IPS-20b (cell line): ENCODE results near the gene ACOT6.
A peak's percentile ranks its signal among the peaks of the same experiment; 100 is the strongest.

Source experiments
- H3K27ac ChIP-seq: one replicate; pipeline ENCODE4 v1.5.1; 2013; ENCODE audit warnings: low read length
- H3K27me3 ChIP-seq: 2 replicates; pipeline ENCODE4 v1.6.1; 2013; ENCODE audit warnings: mild to moderate bottlenecking, low read length, inconsistent platforms; ENCODE audit not compliant: insufficient read depth
- H3K36me3 ChIP-seq: 2 replicates; pipeline ENCODE4 v1.6.1; 2013; ENCODE audit warnings: low read depth, mild to moderate bottlenecking, inconsistent platforms, low read length, moderate library complexity; ENCODE audit not compliant: insufficient read depth
- H3K4me1 ChIP-seq: 2 replicates; pipeline ENCODE4 v1.6.1; 2013; ENCODE audit warnings: mild to moderate bottlenecking, control low read depth, inconsistent platforms, low read length, moderate library complexity; ENCODE audit not compliant: insufficient read depth
- H3K4me3 ChIP-seq: 2 replicates; pipeline ENCODE4 v1.5.1; 2013; ENCODE audit warnings: mild to moderate bottlenecking, low read length, inconsistent platforms
- H3K9ac ChIP-seq: 2 replicates; pipeline ENCODE4 v1.6.1; 2013; ENCODE audit warnings: low read depth, mild to moderate bottlenecking, inconsistent platforms, low read length, moderate library complexity
- H3K9me3 ChIP-seq: 2 replicates; pipeline ENCODE4 v1.6.1; 2013; ENCODE audit warnings: mild to moderate bottlenecking, low read depth, low read length, inconsistent platforms; ENCODE audit not compliant: insufficient read depth

ACOT6 gene

GRCh38 chr14:73607241-73607640 lies 5.1 kb upstream of the ACOT6 start:
- H3K27me3 ChIP-seq = peaks cover 11% of the 10 kb centered on the region; the same call in 1 of the 2 replicates
- no peaks in the 10 kb centered on the region for H3K4me1 ChIP-seq

GRCh38 chr14:73610687-73611086 lies 1.6 kb upstream of the ACOT6 start:
- Histone ChIP-seq H3K9ac (no peak overlapping the region), H3K27me3 (peaks cover 34% of the 10 kb centered on the region), H3K36me3 (no peaks in the 10 kb centered on the region), H3K9me3 (peaks cover 11% of the 10 kb centered on the region), H3K4me1 (no peaks in the 10 kb centered on the region), H3K27ac (no peak overlapping the region), H3K4me3 (no peak overlapping the region)

More at GRCh38 chr14:73607241-73607640, 5.1 kb upstream of the ACOT6 start:
- Histone ChIP-seq H3K9me3 (peaks cover 11% of the 10 kb centered on the region), H3K4me3 (no peak overlapping the region), H3K36me3 (no peaks in the 10 kb centered on the region), H3K27ac (no peak overlapping the region), H3K9ac (no peak overlapping the region)

GRCh38 chr14:73613046-73613383 lies 698 bp downstream of the ACOT6 start:
- H3K36me3 ChIP-seq = no peaks in the 10 kb centered on the region
- H3K27ac ChIP-seq = no peak overlapping the region
- peaks cover 8% of the 10 kb centered on the region; the same call in 1 of the 2 replicates for H3K4me1 ChIP-seq
- H3K4me3 ChIP-seq = peak overlapping the region; percentile 77
- peak overlapping the region; percentile 71; the same call in 1 of the 2 replicates for H3K9ac ChIP-seq
- peaks cover 38% of the 10 kb centered on the region for H3K27me3 ChIP-seq
- H3K9me3 ChIP-seq = no peaks in the 10 kb centered on the region

- Histone ChIP-seq H3K36me3 (no peaks in the 10 kb centered on the region), H3K9ac (no peak overlapping the region), H3K9me3 (no peaks in the 10 kb centered on the region), H3K27me3 (peaks cover 38% of the 10 kb centered on the region), H3K27ac (no peak overlapping the region), H3K4me1 (peaks cover 8% of the 10 kb centered on the region; the same call in 1 of the 2 replicates), H3K4me3 (peak overlapping the region; percentile 77; the same call in 1 of the 2 replicates)
These were observed 1.2 kb downstream of the ACOT6 start for GRCh38 chr14:73613419-73613963.

- H3K9ac ChIP-seq = no peak overlapping the region
- H3K9me3 ChIP-seq = no peaks in the 10 kb centered on the region
- peaks cover 31% of the 10 kb centered on the region for H3K27me3 ChIP-seq
- H3K4me1 ChIP-seq = peaks cover 8% of the 10 kb centered on the region; the same call in 1 of the 2 replicates
- no peak overlapping the region for H3K27ac ChIP-seq
- no peaks in the 10 kb centered on the region for H3K36me3 ChIP-seq
- H3K4me3 ChIP-seq = no peak overlapping the region
These were observed 4.5 kb downstream of the ACOT6 start for GRCh38 chr14:73616831-73617230.

- H3K4me3 ChIP-seq = no peak overlapping the region
- no peak overlapping the region for H3K27ac ChIP-seq
- H3K9me3 ChIP-seq = no peaks in the 10 kb centered on the region
- H3K36me3 ChIP-seq = no peaks in the 10 kb centered on the region
- H3K4me1 ChIP-seq = peaks cover 8% of the 10 kb centered on the region; the same call in 1 of the 2 replicates
- peaks cover 5% of the 10 kb centered on the region; the same call in 1 of the 2 replicates for H3K27me3 ChIP-seq
- H3K9ac ChIP-seq = no peak overlapping the region
These were observed 7.2 kb downstream of the ACOT6 start for GRCh38 chr14:73619524-73619923.

- H3K36me3 ChIP-seq = no peaks in the 10 kb centered on the region
- H3K4me3 ChIP-seq = no peak overlapping the region
- peaks cover 4% of the 10 kb centered on the region; the same call in 1 of the 2 replicates for H3K27me3 ChIP-seq
- no peak overlapping the region for H3K9ac ChIP-seq
- H3K9me3 ChIP-seq = no peaks in the 10 kb centered on the region
- peaks cover 8% of the 10 kb centered on the region; the same call in 1 of the 2 replicates for H3K4me1 ChIP-seq
- no peak overlapping the region for H3K27ac ChIP-seq
These were observed 8.0 kb downstream of the ACOT6 start for GRCh38 chr14:73620268-73620667.

- Histone ChIP-seq H3K27ac (no peak overlapping the region), H3K4me3 (no peak overlapping the region), H3K4me1 (no peaks in the 10 kb centered on the region), H3K36me3 (no peaks in the 10 kb centered on the region), H3K9ac (no peak overlapping the region), H3K9me3 (no peaks in the 10 kb centered on the region), H3K27me3 (no peaks in the 10 kb centered on the region)
These were observed 11.3 kb downstream of the ACOT6 start for GRCh38 chr14:73623504-73624054.

GRCh38 chr14:73625706-73626105 lies 13.4 kb downstream of the ACOT6 start:
- H3K4me1 ChIP-seq = no peaks in the 10 kb centered on the region
- no peaks in the 10 kb centered on the region for H3K9me3 ChIP-seq
- no peak overlapping the region for H3K27ac ChIP-seq
- H3K27me3 ChIP-seq = no peaks in the 10 kb centered on the region
- no peak overlapping the region for H3K9ac ChIP-seq
- no peak overlapping the region for H3K4me3 ChIP-seq
- no peaks in the 10 kb centered on the region for H3K36me3 ChIP-seq

- no peak overlapping the region for H3K27ac ChIP-seq
- H3K4me1 ChIP-seq = no peaks in the 10 kb centered on the region
- H3K36me3 ChIP-seq = no peaks in the 10 kb centered on the region
- no peaks in the 10 kb centered on the region for H3K9me3 ChIP-seq
- H3K4me3 ChIP-seq = no peak overlapping the region
- H3K27me3 ChIP-seq = no peaks in the 10 kb centered on the region
- no peak overlapping the region for H3K9ac ChIP-seq
These were observed 14.8 kb downstream of the ACOT6 start for GRCh38 chr14:73627151-73627558.

GRCh38 chr14:73630009-73630780 lies 17.9 kb downstream of the ACOT6 start:
- Histone ChIP-seq H3K4me1 (peaks cover 6% of the 10 kb centered on the region; the same call in 1 of the 2 replicates), H3K27me3 (no peaks in the 10 kb centered on the region), H3K4me3 (no peak overlapping the region), H3K27ac (no peak overlapping the region), H3K9ac (no peak overlapping the region), H3K36me3 (no peaks in the 10 kb centered on the region), H3K9me3 (no peaks in the 10 kb centered on the region)
